CD8-positive, alpha-beta memory T cell (primary cell): ENCODE results near the gene CTRB1. TPM values are rescaled to one million over a fixed set of nuclear protein-coding genes. Genes with fewer than 3 reads are reported as not detected.

Source experiments
- CTCF ChIA-PET: fragments of 350-600 bp; sonication (Branson Sonifier 250); formaldehyde crosslinking; loops from one replicate; lab custom pipeline; 2021; ENCODE audit warnings: antibody characterized with exemption; lab: Charles Lee
- POLR2A ChIA-PET: fragments of 350-600 bp; sonication (Branson Sonifier 250); formaldehyde crosslinking; loops from one replicate; lab custom pipeline; 2021; ENCODE audit warnings: antibody characterized with exemption; lab: Charles Lee
- DNase-seq, 5 donors: peaks; one replicate each; pipeline versions ENCODE4 v3.0.0 to v3.0.0-alpha.2; 2020 to 2022; ENCODE audit warnings: mixed read lengths in 1 of 5
- H3K27ac ChIP-seq: one replicate; pipeline ENCODE4 v1.7.0; 2013; ENCODE audit warnings: low read depth, mild to moderate bottlenecking, low read length, moderate library complexity
- H3K27me3 ChIP-seq: 2 replicates; pipeline ENCODE4 v1.7.0; 2013; ENCODE audit warnings: low read length, mild to moderate bottlenecking; ENCODE audit not compliant: insufficient read depth, poor library complexity, severe bottlenecking
- H3K36me3 ChIP-seq: 2 replicates; pipeline ENCODE4 v1.7.0; 2013; ENCODE audit warnings: mild to moderate bottlenecking, low read length, moderate library complexity; ENCODE audit not compliant: insufficient read depth
- H3K4me1 ChIP-seq: 2 replicates; pipeline ENCODE4 v1.7.0; 2013; ENCODE audit warnings: mild to moderate bottlenecking, low read length, moderate library complexity; ENCODE audit not compliant: insufficient read depth
- H3K4me3 ChIP-seq: 2 replicates; pipeline ENCODE4 v1.7.0; 2013; ENCODE audit warnings: mild to moderate bottlenecking, low read length
- H3K9me3 ChIP-seq: 2 replicates; pipeline ENCODE4 v1.7.0; 2013; ENCODE audit warnings: mild to moderate bottlenecking, low read length
- H3K27ac Mint-ChIP-seq, 8 donors: one replicate each; pipeline ENCODE4 v1.8.0; 2020 to 2021; ENCODE audit warnings: mixed read lengths in 8 of 8, mild to moderate bottlenecking in 6 of 8, inconsistent platforms in 3 of 8, moderate library complexity in 3 of 8
- H3K27me3 Mint-ChIP-seq, 2 donors: one replicate each; pipeline ENCODE4 v1.8.0; 2020 to 2021; ENCODE audit warnings: mixed read lengths in 2 of 2, mild to moderate bottlenecking in 1 of 2, moderate library complexity in 1 of 2
- H3K36me3 Mint-ChIP-seq, 3 donors: one replicate each; pipeline ENCODE4 v1.8.0; 2020 to 2021; ENCODE audit warnings: mixed read lengths in 3 of 3, inconsistent platforms in 1 of 3, mild to moderate bottlenecking in 1 of 3
- H3K4me1 Mint-ChIP-seq, 3 donors: one replicate each; pipeline ENCODE4 v1.8.0; 2020 to 2021; ENCODE audit warnings: mixed read lengths in 3 of 3, inconsistent platforms in 1 of 3, mild to moderate bottlenecking in 1 of 3
- H3K4me3 Mint-ChIP-seq, 7 donors: one replicate each; pipeline ENCODE4 v1.8.0; 2020 to 2021; ENCODE audit warnings: mixed read lengths in 7 of 7, mild to moderate bottlenecking in 6 of 7, moderate library complexity in 4 of 7, inconsistent platforms in 2 of 7
- H3K9me3 Mint-ChIP-seq, 5 donors: one replicate each; pipeline ENCODE4 v1.8.0; 2020 to 2022; ENCODE audit warnings: mixed read lengths in 5 of 5, mild to moderate bottlenecking in 3 of 5, moderate library complexity in 2 of 5, inconsistent platforms in 1 of 5
- polyA plus RNA-seq: library from polyadenylated mRNA; unstranded; fragments of 300-500 nt; fragmentation: Illumina TruSeq; gene quantifications from one replicate; pipeline ENCODE4 v1.2.3, GENCODE V29; 2021
- total RNA-seq, 2 experiments: library from RNA; stranded (reverse); gene quantifications; one replicate each; pipeline ENCODE4 v1.2.3, GENCODE V29; 2021

The CTRB1 gene
- total RNA-seq, result not detected
- not detected for polyA plus RNA-seq

DNA sequence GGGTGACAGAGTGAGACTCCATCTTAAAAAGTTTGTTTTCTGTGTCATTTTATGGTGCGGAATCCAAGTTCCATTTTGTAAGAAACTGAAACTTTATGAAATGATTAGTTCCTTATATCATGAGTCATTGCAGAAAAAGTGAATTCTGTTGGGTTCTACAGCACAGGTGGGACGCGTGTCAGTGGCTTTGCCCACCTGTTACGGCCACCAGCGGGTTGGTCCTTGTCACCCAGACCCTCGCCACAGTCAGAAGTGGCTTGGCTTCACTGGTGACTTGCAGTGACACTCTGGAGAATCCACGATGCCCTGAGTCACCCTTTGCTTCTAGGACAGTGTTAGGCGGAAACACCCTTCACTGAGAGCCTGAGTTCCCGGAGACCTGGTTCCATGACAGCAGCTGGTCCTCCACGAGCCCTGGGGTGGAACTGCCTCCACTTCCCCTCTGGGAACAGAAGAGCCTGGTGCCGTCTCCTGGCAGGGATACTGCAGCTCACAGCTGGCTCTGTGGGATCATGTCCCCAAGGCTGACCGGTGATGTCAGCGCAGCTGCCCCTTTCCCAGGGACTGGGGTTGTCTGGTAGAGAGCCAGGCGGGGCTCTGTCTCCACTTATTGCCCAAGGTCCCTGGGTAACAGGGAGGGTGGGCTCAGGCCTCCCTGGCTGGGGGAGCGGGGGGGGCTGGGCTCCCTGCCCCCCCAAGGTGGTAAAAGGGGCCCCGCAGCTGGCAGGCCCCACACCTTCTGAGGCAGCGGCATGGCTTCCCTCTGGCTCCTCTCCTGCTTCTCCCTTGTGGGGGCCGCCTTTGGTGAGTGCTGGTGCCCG is at the start of gene CTRB1:
Gene CTRB1 (plus strand): TSS at position 733 of the 821 bp plus-strand sequence. CDS start 20 bp downstream, at position 753.
- H3K27ac ChIP-seq, result no peak within 1 kb of the TSS

GRCh38 chr16:75169899-75170405 is 48.8 kb upstream of the CTRB1 start:
- Histone ChIP-seq H3K9me3 (peaks cover 57% of the 10 kb centered on the region), H3K4me3 (peak overlapping the region; percentile 31), H3K27ac (no peak overlapping the region), H3K4me1 (no peaks in the 10 kb centered on the region), H3K36me3 (peaks cover 49% of the 10 kb centered on the region), H3K27me3 (no peaks in the 10 kb centered on the region)
- ChIA-PET POLR2A (no interaction called here), CTCF (no interaction called here)
- Mint-ChIP-seq H3K4me3 (peak overlapping the region in 1 of 7 donors; percentile 8), H3K36me3 (peaks cover 45 to 90% (median 73%) of the 10 kb centered on the region in 3 donors), H3K9me3 (peaks cover 48 to 85% (median 78%) of the 10 kb centered on the region in 5 donors), H3K4me1 (no peaks in the 10 kb centered on the region), H3K27ac (no peak overlapping the region), H3K27me3 (peaks cover 0 to 1% of the 10 kb centered on the region in 2 donors)
- no peak for DNase-seq

More for the DNA sequence above, at the start of gene CTRB1:
- no peaks in the 10 kb centered on the region for H3K27me3 Mint-ChIP-seq
- peaks cover 9% of the 10 kb centered on the region for H3K4me1 ChIP-seq
- no peaks in the 10 kb centered on the region for H3K9me3 Mint-ChIP-seq
- peak within 1 kb of the TSS; percentile 41 to 93 (median 87) for H3K27ac Mint-ChIP-seq
- CTCF ChIA-PET, result interaction anchor here (1.0 to 2.7 kb wide), 2 partner anchors 17 to 19 kb away, joined by 3 to 7 read pairs; no protein-coding TSS in a partner anchor
- H3K36me3 Mint-ChIP-seq, result no peaks in the 10 kb centered on the region
- H3K27me3 ChIP-seq, result no peaks in the 10 kb centered on the region
- POLR2A ChIA-PET, result no interaction called here
- H3K4me3 Mint-ChIP-seq, result peak within 1 kb of the TSS; percentile 73 to 93 (median 85)
- H3K36me3 ChIP-seq, result no peaks in the 10 kb centered on the region
- peaks cover 7 to 16% (median 15%) of the 10 kb centered on the region in 3 donors for H3K4me1 Mint-ChIP-seq
- peak within 1 kb of the TSS; percentile 59 for H3K4me3 ChIP-seq
- no peaks in the 10 kb centered on the region for H3K9me3 ChIP-seq
- DNase-seq, result no peak

GRCh38 chr16:75172578-75172977 is 46.2 kb upstream of the CTRB1 start:
- CTCF ChIA-PET, result no interaction called here
- H3K36me3 Mint-ChIP-seq, result peaks cover 32 to 83% (median 52%) of the 10 kb centered on the region in 3 donors

DNA sequence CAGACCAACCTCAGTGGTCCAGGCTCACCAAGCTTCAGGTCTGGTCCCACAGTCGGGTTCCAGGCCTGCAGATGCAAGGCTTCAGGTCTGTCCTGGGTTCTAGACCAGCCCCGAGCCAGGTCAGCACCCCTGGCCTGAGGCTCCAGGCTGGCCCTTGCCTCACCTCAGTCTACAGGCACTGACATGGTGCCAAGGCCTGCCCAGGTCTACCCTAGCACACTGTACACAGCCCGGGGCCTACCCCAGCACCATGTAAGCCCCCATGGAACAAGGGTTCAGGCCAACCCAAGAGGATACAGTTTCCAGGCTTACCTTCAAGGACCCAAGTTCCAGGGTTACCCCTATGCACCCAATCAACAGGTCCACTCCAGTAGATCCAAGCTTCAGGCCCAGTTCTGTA is 43.7 kb upstream of the CTRB1 start:
- Histone ChIP-seq H3K27me3 (no peaks in the 10 kb centered on the region), H3K27ac (no peak overlapping the region), H3K4me3 (no peak overlapping the region), H3K9me3 (peaks cover 33% of the 10 kb centered on the region), H3K36me3 (peaks cover 15% of the 10 kb centered on the region), H3K4me1 (no peaks in the 10 kb centered on the region)
- H3K9me3 Mint-ChIP-seq, result peaks cover 51 to 82% (median 71%) of the 10 kb centered on the region in 5 donors
- H3K4me1 Mint-ChIP-seq, result no peaks in the 10 kb centered on the region
- CTCF ChIA-PET, result interaction anchor here (0.8 kb wide), 1 partner anchor 24 kb away, joined by 3 read pairs; no protein-coding TSS in a partner anchor
- no peak overlapping the region for H3K4me3 Mint-ChIP-seq
- peaks cover 4% of the 10 kb centered on the region in 2 donors for H3K27me3 Mint-ChIP-seq
- H3K36me3 Mint-ChIP-seq, result peaks cover 12 to 67% (median 27%) of the 10 kb centered on the region in 3 donors
- no peak for DNase-seq
- no peak overlapping the region for H3K27ac Mint-ChIP-seq
- POLR2A ChIA-PET, result no interaction called here

More at GRCh38 chr16:75172578-75172977, 46.2 kb upstream of the CTRB1 start:
- Histone ChIP-seq H3K27me3 (no peaks in the 10 kb centered on the region), H3K4me1 (no peaks in the 10 kb centered on the region), H3K27ac (no peak overlapping the region), H3K9me3 (peaks cover 56% of the 10 kb centered on the region), H3K4me3 (no peak overlapping the region), H3K36me3 (peaks cover 38% of the 10 kb centered on the region)
- peaks cover 66 to 95% (median 88%) of the 10 kb centered on the region in 5 donors for H3K9me3 Mint-ChIP-seq
- DNase-seq, result no peak
- peaks cover 4% of the 10 kb centered on the region in 2 donors for H3K27me3 Mint-ChIP-seq
- no peak overlapping the region for H3K4me3 Mint-ChIP-seq
- H3K4me1 Mint-ChIP-seq, result no peaks in the 10 kb centered on the region
- POLR2A ChIA-PET, result no interaction called here
- no peak overlapping the region for H3K27ac Mint-ChIP-seq

DNA sequence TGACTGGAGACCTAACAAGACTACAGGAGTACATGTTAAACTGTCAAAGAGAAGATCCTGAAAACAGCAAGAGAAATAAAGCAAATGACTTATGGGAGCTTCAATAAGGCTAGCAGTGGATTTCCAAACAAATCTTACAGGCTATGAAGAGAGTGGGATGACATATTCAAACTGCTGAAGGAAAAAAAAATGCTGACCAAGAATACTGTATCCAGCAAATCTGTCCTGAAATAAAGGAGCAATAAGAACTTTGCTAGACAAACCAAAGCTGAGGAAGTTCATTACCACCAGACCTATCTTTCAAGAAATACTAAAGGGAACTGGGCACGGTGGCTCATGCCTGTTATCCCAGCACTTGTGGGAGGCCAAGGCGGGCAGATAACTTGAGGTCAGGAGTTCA is 41.9 kb upstream of the CTRB1 start:
- H3K27ac Mint-ChIP-seq, result no peak overlapping the region
- H3K4me1 ChIP-seq, result no peaks in the 10 kb centered on the region
- H3K9me3 ChIP-seq, result peaks cover 20% of the 10 kb centered on the region
- H3K36me3 Mint-ChIP-seq, result peaks cover 8 to 50% (median 12%) of the 10 kb centered on the region in 3 donors
- no peaks in the 10 kb centered on the region for H3K27me3 ChIP-seq
- POLR2A ChIA-PET, result no interaction called here
- H3K36me3 ChIP-seq, result peaks cover 5% of the 10 kb centered on the region
- H3K4me3 ChIP-seq, result no peak overlapping the region
- peaks cover 39 to 65% (median 55%) of the 10 kb centered on the region in 5 donors for H3K9me3 Mint-ChIP-seq
- DNase-seq, result no peak
- H3K4me3 Mint-ChIP-seq, result no peak overlapping the region
- H3K27ac ChIP-seq, result no peak overlapping the region
- CTCF ChIA-PET, result no interaction called here
- peaks cover 4% of the 10 kb centered on the region in 2 donors for H3K27me3 Mint-ChIP-seq
- H3K4me1 Mint-ChIP-seq, result no peaks in the 10 kb centered on the region

DNA sequence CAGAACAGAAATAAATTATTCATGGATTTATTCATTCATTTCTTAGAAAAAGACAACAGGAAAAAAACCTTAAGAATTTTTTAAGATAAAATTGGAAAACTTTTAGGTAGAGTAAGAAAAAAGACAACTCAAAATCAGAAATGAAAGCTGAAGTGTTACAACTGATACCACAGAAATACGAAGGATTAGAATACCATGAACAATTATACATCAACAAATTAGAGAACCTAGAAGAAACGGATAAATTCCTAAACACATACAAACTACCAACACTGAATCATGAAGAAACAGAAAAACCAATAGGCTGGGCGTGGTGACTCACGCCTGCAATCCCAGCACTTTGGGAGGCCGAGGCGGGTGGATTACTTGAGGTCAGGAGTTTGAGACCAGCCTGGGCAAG is 39.6 kb upstream of the CTRB1 start:
- Mint-ChIP-seq H3K9me3 (peaks cover 20 to 42% (median 35%) of the 10 kb centered on the region in 5 donors), H3K27ac (no peak overlapping the region), H3K4me1 (no peaks in the 10 kb centered on the region), H3K4me3 (no peak overlapping the region), H3K27me3 (peaks cover 3 to 4% of the 10 kb centered on the region in 2 donors), H3K36me3 (peaks cover 2 to 27% (median 4%) of the 10 kb centered on the region in 3 donors)
- Histone ChIP-seq H3K4me3 (no peak overlapping the region), H3K27ac (no peak overlapping the region), H3K36me3 (no peaks in the 10 kb centered on the region), H3K27me3 (no peaks in the 10 kb centered on the region), H3K9me3 (peaks cover 8% of the 10 kb centered on the region), H3K4me1 (no peaks in the 10 kb centered on the region)
- CTCF ChIA-PET, result no interaction called here
- no peak for DNase-seq
- POLR2A ChIA-PET, result no interaction called here

GRCh38 chr16:75181630-75182029 is 37.2 kb upstream of the CTRB1 start:
- Mint-ChIP-seq H3K36me3 (peaks cover 2 to 16% (median 2%) of the 10 kb centered on the region in 3 donors), H3K27ac (no peak overlapping the region), H3K4me3 (no peak overlapping the region), H3K27me3 (peaks cover 3 to 5% of the 10 kb centered on the region in 2 donors), H3K9me3 (peaks cover 9 to 21% (median 14%) of the 10 kb centered on the region in 5 donors), H3K4me1 (no peaks in the 10 kb centered on the region)
- Histone ChIP-seq H3K4me3 (no peak overlapping the region), H3K9me3 (peaks cover 4% of the 10 kb centered on the region), H3K4me1 (no peaks in the 10 kb centered on the region), H3K27ac (no peak overlapping the region), H3K36me3 (no peaks in the 10 kb centered on the region), H3K27me3 (no peaks in the 10 kb centered on the region)
- ChIA-PET CTCF (no interaction called here), POLR2A (no interaction called here)
- no peak for DNase-seq
